ENCODE data around the gene TGIF2. TPM values are rescaled to one million over a fixed set of nuclear protein-coding genes. Genes with fewer than 3 reads are reported as not detected.
"Not testable (repeated sequence)": the region's sequence is repeated elsewhere in the genome, so short reads cannot be mapped to it uniquely, and the experiment has no call there.

Gene TGIF2
- total RNA-seq, 1 experiment from 2014 or later: 46.9 TPM

GRCh38 chr20:36607586-36608387 lies 34.4 kb downstream of the TGIF2 start:
- no peaks in the 10 kb centered on the region for H3K27me3 ChIP-seq (ENCODE audit: control insufficient read depth, insufficient read depth, low read length)
- no peak overlapping the region for H3K4me3 ChIP-seq (ENCODE audit: insufficient read depth, low read depth, low read length)
- DNase-seq: no peak
- peaks cover 28% of the 10 kb centered on the region for H3K36me3 ChIP-seq (replicated peaks; ENCODE audit: control insufficient read depth, insufficient read depth, low read length)

DNA sequence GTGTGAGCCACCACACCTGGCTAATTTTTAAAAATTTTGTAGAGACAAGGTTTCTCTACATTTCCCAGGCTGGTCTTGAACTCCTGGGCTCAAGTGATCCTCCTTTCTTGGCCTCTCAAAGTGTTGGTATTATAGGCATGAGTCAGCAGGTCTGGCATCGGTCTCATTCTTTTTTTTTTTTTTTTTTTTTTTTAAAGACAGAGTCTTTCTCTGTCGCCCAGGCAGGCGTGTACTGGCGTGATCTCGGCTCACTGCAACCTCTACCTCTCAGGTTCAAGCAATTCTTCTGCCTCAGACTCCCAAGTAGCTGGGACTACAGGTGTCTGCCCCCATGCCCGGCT lies 35.0 kb downstream of the TGIF2 start:
- H3K36me3 ChIP-seq (replicated peaks; ENCODE audit: control insufficient read depth, insufficient read depth, low read length): peaks cover 28% of the 10 kb centered on the region
- H3K27me3 ChIP-seq (ENCODE audit: control insufficient read depth, insufficient read depth, low read length): not testable (repeated sequence)

GRCh38 chr20:36611625-36612024 lies 38.2 kb downstream of the TGIF2 start:
- DNase-seq: no peak
- Histone ChIP-seq H3K27me3 (ENCODE audit: control insufficient read depth, insufficient read depth, low read length) (no peaks in the 10 kb centered on the region), H3K36me3 (replicated peaks; ENCODE audit: control insufficient read depth, insufficient read depth, low read length) (peaks cover 33% of the 10 kb centered on the region), H3K4me3 (ENCODE audit: insufficient read depth, low read depth, low read length) (no peak overlapping the region)

More for the DNA sequence above, 35.0 kb downstream of the TGIF2 start:
- H3K4me3 ChIP-seq (ENCODE audit: insufficient read depth, low read depth, low read length); DNase-seq: not testable (repeated sequence)

GRCh38 chr20:36613974-36614373 lies 40.6 kb downstream of the TGIF2 start:
- H3K27me3 ChIP-seq (ENCODE audit: control insufficient read depth, insufficient read depth, low read length): no peaks in the 10 kb centered on the region
- H3K36me3 ChIP-seq (replicated peaks; ENCODE audit: control insufficient read depth, insufficient read depth, low read length): peaks cover 24% of the 10 kb centered on the region
- no peak overlapping the region for H3K4me3 ChIP-seq (ENCODE audit: insufficient read depth, low read depth, low read length)
- no peak for DNase-seq

DNA sequence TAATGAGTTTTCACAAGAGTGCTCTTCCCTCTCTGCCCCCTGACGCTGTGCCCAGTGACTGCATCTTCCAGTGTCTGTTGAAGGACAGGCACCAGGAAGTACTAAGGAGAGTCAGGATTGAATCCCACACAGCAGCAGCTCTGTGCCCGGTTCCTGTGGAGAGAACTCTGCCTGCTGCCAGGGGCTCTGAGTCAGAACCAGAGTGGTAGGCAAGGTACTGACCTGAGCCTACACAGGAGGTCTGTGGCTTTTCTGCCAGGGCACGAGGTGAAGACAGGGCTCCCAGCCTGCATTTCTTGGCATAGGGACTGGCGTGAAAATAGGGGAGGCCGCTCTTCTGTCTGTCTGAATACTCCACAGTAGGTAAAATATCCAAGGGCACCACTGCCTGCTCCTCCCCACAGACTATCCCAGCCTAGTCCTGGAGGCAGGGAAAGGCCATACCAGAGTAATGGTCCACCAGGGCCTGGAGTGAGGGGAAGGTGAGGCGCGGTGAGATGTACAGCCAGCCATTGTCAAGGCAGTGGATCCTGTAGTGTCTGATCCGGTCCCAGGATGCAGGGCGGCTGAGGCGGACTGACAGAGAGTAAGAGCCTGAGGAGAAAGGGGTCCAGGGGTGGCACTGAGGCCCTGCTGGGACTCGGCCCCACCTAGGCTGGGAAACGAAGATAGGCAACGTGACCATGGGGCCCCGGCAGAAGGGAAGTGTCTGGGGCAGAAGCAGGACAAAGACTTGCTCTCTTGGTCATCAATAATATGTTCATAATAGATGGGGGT lies 41.6 kb downstream of the TGIF2 start:
- no peak overlapping the region for H3K4me3 ChIP-seq (ENCODE audit: insufficient read depth, low read depth, low read length)
- H3K27me3 ChIP-seq (ENCODE audit: control insufficient read depth, insufficient read depth, low read length): no peaks in the 10 kb centered on the region
- peaks cover 16% of the 10 kb centered on the region for H3K36me3 ChIP-seq (replicated peaks; ENCODE audit: control insufficient read depth, insufficient read depth, low read length)
- DNase-seq: no peak

DNA sequence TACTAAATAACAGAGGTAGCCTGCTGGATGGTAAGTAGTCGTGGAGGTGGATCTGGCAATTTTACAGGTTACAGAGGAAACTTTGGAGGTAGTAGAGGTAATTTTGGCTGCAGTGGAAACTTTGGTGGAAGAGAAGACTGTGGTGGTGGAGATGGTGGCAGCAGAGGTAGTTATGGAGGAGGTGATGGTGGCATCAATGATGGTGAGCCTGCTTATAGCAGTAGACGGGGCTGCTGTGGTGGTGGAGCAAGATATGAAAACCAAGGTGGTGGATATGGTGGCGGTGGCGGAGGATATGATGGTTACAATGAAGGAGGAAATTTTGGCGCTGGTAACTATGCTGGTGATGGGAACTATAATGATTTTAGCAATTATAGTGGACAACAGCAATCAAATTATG lies 47.5 kb downstream of the TGIF2 start:
- no peaks in the 10 kb centered on the region for H3K27me3 ChIP-seq (ENCODE audit: control insufficient read depth, insufficient read depth, low read length)
- no peak for DNase-seq
- H3K4me3 ChIP-seq (ENCODE audit: insufficient read depth, low read depth, low read length): no peak overlapping the region
- no peaks in the 10 kb centered on the region for H3K36me3 ChIP-seq (replicated peaks; ENCODE audit: control insufficient read depth, insufficient read depth, low read length)

- DNase-seq: no peak
- no peaks in the 10 kb centered on the region for H3K36me3 ChIP-seq (replicated peaks; ENCODE audit: control insufficient read depth, insufficient read depth, low read length)
- no peak overlapping the region for H3K4me3 ChIP-seq (ENCODE audit: insufficient read depth, low read depth, low read length)
- H3K27me3 ChIP-seq (ENCODE audit: control insufficient read depth, insufficient read depth, low read length): no peaks in the 10 kb centered on the region
Observed at GRCh38 chr20:36623444-36623843, 50.0 kb downstream of the TGIF2 start.

DNA sequence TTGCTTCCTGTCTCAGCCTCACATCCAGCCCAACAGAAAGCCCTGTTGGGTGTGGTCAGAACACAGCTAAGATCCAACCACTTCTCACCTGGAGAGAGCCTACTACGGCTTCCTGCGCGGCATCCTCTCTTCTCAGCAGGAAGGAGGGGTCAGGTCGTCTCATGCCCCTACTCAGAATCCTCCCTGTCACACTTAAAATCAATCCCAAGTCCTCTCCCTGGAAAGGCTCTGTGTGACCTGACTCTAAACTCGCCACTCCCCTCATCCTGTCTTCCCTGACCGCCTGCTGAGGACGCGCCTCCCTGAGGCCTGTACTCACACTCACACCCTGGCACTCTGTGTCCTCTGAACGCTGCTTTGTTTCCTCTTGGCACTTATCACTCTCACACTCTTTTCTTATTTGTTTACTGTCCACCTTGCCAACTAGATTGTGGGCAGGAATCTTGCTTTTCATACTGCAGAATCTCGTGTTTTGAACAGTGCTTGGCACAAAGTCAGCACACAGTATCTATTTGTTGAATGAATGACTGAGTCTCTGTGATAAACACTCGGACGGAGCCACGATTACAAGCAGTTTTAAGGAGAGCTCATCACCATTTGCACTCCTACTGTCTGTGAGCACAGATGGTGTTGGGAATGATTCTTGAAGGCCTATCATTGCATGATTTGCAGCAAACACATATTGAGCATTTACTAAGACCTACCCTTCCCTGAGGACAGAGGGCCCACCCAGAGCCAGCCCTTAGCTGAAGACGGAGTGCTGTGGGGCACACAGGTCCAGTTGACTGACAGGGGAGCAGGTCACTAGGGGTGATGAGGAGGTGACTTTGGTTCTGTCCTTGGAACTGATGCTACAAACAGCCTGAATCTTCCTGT lies 50.9 kb downstream of the TGIF2 start:
- peak; percentile 60 for DNase-seq
- H3K36me3 ChIP-seq (replicated peaks; ENCODE audit: control insufficient read depth, insufficient read depth, low read length): no peaks in the 10 kb centered on the region
- no peaks in the 10 kb centered on the region for H3K27me3 ChIP-seq (ENCODE audit: control insufficient read depth, insufficient read depth, low read length)
- H3K4me3 ChIP-seq (ENCODE audit: insufficient read depth, low read depth, low read length): no peak overlapping the region

DNA sequence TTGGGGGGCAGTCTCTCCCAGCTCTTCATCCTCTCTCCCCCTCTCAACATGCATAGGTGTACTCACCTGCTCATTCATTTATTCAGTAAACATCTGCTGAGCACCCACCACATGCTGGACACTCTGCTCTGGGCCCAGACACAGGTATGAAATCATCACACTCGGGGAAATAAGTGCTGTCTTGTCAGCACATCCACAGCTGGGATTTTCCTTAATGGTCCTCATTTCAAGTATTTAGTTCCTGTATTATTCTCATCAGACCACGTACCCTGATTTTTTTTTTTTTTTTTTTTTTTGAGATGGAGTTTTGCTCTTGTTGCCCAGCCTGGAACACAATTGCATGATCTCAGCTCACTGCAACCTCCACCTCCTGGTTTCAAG lies 51.5 kb downstream of the TGIF2 start:
- H3K27me3 ChIP-seq (ENCODE audit: control insufficient read depth, insufficient read depth, low read length): no peaks in the 10 kb centered on the region
- H3K4me3 ChIP-seq (ENCODE audit: insufficient read depth, low read depth, low read length): no peak overlapping the region
- DNase-seq: no peak
- H3K36me3 ChIP-seq (replicated peaks; ENCODE audit: control insufficient read depth, insufficient read depth, low read length): no peaks in the 10 kb centered on the region

GRCh38 chr20:36628076-36628475 lies 54.7 kb downstream of the TGIF2 start:
- H3K4me3 ChIP-seq (ENCODE audit: insufficient read depth, low read depth, low read length): no peak overlapping the region
- H3K36me3 ChIP-seq (replicated peaks; ENCODE audit: control insufficient read depth, insufficient read depth, low read length): no peaks in the 10 kb centered on the region
- H3K27me3 ChIP-seq (ENCODE audit: control insufficient read depth, insufficient read depth, low read length): no peaks in the 10 kb centered on the region
- DNase-seq: no peak

DNA sequence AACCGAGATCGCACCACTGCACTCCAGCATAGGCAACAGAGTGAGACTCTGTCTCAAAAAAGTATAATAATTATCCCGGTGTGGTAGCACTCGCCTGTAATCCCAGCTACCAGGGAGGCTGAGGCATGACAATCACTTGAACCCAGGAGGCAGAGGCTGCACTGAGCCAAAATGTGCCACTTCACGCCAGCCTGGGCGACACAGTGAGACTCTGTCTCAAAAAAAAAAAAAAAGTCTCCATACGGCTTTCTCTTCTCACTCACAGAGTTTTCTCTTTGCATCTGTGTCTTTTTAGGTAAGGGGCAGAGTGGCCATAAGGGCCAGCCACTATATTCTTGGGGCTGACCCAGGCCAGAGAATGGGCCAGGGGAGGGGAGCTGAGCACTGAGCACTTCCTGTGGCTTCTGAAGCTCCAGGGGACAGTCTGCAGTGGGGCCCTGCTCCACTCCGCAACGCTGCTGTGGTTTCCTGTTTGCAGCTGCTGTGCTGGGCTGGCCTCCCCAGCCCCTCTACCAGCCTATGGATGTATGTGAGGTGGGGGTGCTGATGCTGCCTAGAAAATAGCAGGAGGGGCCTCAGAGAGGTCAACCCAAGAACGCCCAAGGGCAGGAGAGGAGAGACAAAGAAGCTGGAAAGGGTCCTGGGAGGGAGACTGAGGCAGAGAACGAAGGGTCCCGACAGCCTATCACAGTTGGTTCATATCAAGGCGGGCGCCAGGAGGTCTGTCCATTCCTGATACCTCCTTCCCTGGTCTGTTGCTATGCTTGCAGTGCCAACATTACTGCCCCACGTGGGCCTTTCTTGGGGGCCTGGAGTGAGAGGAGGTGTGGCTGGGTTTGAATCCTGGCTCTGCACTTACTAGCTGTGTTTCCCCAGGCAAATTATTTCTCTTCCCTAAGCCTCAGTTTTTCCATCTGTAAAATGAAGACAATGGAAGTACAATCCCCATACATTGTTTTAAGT lies 56.6 kb downstream of the TGIF2 start:
- Histone ChIP-seq H3K27me3 (ENCODE audit: control insufficient read depth, insufficient read depth, low read length) (no peaks in the 10 kb centered on the region), H3K36me3 (replicated peaks; ENCODE audit: control insufficient read depth, insufficient read depth, low read length) (no peaks in the 10 kb centered on the region), H3K4me3 (ENCODE audit: insufficient read depth, low read depth, low read length) (no peak overlapping the region)
- DNase-seq: no peak

DNA sequence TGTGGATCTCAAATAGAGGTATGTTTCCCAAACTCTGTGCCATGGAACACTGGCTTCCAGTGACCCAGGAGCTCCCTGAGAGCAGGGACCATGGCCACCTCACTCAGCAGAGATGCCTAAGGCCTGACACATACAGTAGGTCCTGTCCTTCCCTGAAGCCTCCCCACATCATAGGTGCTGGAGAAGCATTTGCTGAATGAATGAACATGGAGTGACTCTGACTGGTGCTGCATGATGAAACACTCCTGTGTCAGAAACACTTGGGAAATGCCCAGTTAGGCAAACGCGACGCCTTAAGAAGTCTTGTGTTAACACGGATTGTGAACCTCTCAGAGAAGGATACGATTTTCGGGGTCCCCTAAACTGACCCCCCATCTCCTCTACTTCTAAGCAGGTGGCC lies 58.2 kb downstream of the TGIF2 start:
- Histone ChIP-seq H3K4me3 (ENCODE audit: insufficient read depth, low read depth, low read length) (no peak overlapping the region), H3K27me3 (ENCODE audit: control insufficient read depth, insufficient read depth, low read length) (no peaks in the 10 kb centered on the region), H3K36me3 (replicated peaks; ENCODE audit: control insufficient read depth, insufficient read depth, low read length) (no peaks in the 10 kb centered on the region)
- DNase-seq: no peak

DNA sequence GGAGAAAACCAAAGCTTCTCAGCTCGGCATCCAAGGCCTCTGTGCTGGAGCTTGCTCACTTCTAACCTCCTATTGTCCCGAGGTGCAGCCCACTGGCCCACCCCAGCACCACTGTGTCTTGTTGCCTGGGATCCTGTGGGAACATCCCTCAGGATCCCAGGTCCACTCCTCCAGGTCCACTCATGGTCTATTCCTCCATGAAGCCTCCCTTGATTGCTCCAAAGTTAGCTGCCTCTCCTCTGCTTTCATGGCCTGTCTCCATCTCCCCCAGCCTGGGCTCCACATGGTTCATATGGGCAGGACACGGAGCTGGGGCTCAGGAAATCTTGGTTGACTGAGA lies 58.7 kb downstream of the TGIF2 start:
- H3K36me3 ChIP-seq (replicated peaks; ENCODE audit: control insufficient read depth, insufficient read depth, low read length): no peaks in the 10 kb centered on the region
- no peaks in the 10 kb centered on the region for H3K27me3 ChIP-seq (ENCODE audit: control insufficient read depth, insufficient read depth, low read length)
- DNase-seq: no peak
- no peak overlapping the region for H3K4me3 ChIP-seq (ENCODE audit: insufficient read depth, low read depth, low read length)

Measured in H7 (cell line).